Measurements from ENCODE around the gene ZCCHC2. TPM values are rescaled to one million over a fixed set of nuclear protein-coding genes. Genes with fewer than 3 reads are reported as not detected.

The ZCCHC2 gene
- total RNA-seq, 4 donors from 2014 or later = 35.6 to 54.5 (median 37.2) TPM

DNA sequence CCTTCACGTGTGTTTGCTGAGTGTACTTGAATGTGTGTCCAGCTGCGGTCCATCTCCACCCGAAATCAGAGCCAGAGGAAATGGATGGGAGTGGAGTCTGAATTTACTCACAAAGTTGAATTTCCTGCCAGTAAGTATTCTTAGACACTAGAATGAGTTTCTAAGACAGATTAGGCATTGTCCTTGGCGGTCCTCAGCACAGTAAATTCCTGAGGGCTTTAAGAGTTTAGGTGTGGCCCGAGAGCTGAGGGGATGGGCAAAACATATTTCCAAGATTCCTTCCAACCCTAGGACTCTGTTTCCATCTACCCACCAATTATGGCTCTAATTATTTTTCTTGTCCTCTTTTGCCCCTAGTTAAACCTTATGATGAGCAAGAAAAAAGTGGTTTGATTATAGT lies 102.2 kb downstream of the ZCCHC2 start:
- no peaks in the 10 kb centered on the region for H3K9me3 ChIP-seq
- H3K4me3 ChIP-seq = no peak overlapping the region
- DNase-seq = no peak
- H3K27ac ChIP-seq = peak overlapping the region in 1 of 4 donors; percentile 26
- TF ChIP-seq, protein P1, sequence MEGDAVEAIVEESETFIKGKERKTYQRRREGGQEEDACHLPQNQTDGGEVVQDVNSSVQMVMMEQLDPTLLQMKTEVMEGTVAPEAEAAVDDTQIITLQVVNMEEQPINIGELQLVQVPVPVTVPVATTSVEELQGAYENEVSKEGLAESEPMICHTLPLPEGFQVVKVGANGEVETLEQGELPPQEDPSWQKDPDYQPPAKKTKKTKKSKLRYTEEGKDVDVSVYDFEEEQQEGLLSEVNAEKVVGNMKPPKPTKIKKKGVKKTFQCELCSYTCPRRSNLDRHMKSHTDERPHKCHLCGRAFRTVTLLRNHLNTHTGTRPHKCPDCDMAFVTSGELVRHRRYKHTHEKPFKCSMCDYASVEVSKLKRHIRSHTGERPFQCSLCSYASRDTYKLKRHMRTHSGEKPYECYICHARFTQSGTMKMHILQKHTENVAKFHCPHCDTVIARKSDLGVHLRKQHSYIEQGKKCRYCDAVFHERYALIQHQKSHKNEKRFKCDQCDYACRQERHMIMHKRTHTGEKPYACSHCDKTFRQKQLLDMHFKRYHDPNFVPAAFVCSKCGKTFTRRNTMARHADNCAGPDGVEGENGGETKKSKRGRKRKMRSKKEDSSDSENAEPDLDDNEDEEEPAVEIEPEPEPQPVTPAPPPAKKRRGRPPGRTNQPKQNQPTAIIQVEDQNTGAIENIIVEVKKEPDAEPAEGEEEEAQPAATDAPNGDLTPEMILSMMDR (IDR thresholded peaks at IDR 0.05) = no peak
- TF ChIP-seq POLR2A (IDR thresholded peaks at IDR 0.05) = no peak
- H3K27me3 ChIP-seq = no peaks in the 10 kb centered on the region
- no peaks in the 10 kb centered on the region for H3K36me3 ChIP-seq
- no peaks in the 10 kb centered on the region for H3K4me1 ChIP-seq

Other genes with a start within 250 kb of the ZCCHC2 start
- gene TNFRSF11A, start 197.7 kb upstream of the ZCCHC2 start, total RNA-seq = 10 to 100 TPM; 29.6 to 64.6 (median 43.1) TPM
- 10 to 100 TPM; 15.7 to 21.8 (median 20.5) TPM for gene PHLPP1, start 192.5 kb downstream of the ZCCHC2 start, total RNA-seq

Data from Peyer's patch (tissue), 4 donors.